GM12878 (cell line): ENCODE data around the gene EEF1E1. TPM values are rescaled to one million over a fixed set of nuclear protein-coding genes. Genes with fewer than 3 reads are reported as not detected.

Source experiments
- BACH1 ChIP-seq: fragments of 450-650 bp; IDR thresholded peaks from 2 replicates; pipeline ENCODE4 v1.6.1; 2017; ENCODE audit warnings: mild to moderate bottlenecking, borderline replicate concordance
- BMI1 ChIP-seq: fragments of 450-650 bp; IDR thresholded peaks from 2 replicates; pipeline ENCODE4 v1.6.1; 2016; ENCODE audit warnings: mild to moderate bottlenecking, moderate library complexity, borderline replicate concordance
- CBX3 ChIP-seq: fragments of 200-600 bp; sonication (generic); IDR thresholded peaks from 2 replicates; pipeline ENCODE4 v1.6.1; 2016; ENCODE audit warnings: low read depth, borderline replicate concordance
- CHD1 ChIP-seq: IDR thresholded peaks from 2 replicates; pipeline ENCODE4 v1.6.1; 2012; ENCODE audit warnings: low read depth, low read length, improper control_type of control experiment
- EGR1 ChIP-seq, 2 experiments: IDR thresholded peaks; 1 replicate in 1 of 2; 2 replicates in 1 of 2; pipeline ENCODE4 v1.6.1; 2011 to 2012; ENCODE audit warnings: low read depth in 2 of 2, low read length in 2 of 2, borderline replicate concordance in 1 of 2, mild to moderate bottlenecking in 1 of 2, moderate library complexity in 1 of 2
- EP300 ChIP-seq, 2 experiments: fragments of 150-350 bp in 1 of 2; IDR thresholded peaks; 2 replicates each; pipeline ENCODE4 v1.6.1; 2011 to 2012; ENCODE audit warnings: low read depth in 2 of 2, low read length in 2 of 2, borderline replicate concordance in 1 of 2, improper control_type of control experiment in 1 of 2, inconsistent platforms in 1 of 2; ENCODE audit not compliant: control insufficient read depth in 1 of 2
- LARP7 ChIP-seq: fragments of 450-650 bp; IDR thresholded peaks from 2 replicates; pipeline ENCODE4 v1.6.1; 2017; ENCODE audit warnings: mild to moderate bottlenecking
- MYC ChIP-seq: IDR thresholded peaks from 2 replicates; pipeline ENCODE4 v1.6.1; 2011; ENCODE audit warnings: mild to moderate bottlenecking, low read length, moderate library complexity, inconsistent platforms; ENCODE audit not compliant: insufficient read depth, insufficient replicate concordance, insufficient read length, severe bottlenecking
- NBN ChIP-seq: fragments of 450-650 bp; IDR thresholded peaks from 2 replicates; pipeline ENCODE4 v1.6.1; 2016
- NFYB ChIP-seq: IDR thresholded peaks from 2 replicates; pipeline ENCODE4 v1.6.1; 2011; ENCODE audit warnings: low read depth, mild to moderate bottlenecking, low read length, improper control_type of control experiment, moderate library complexity; ENCODE audit not compliant: insufficient read depth
- NRF1 ChIP-seq: conservative IDR thresholded peaks from 2 replicates; pipeline ENCODE4 v1.6.1; 2011; ENCODE audit warnings: mild to moderate bottlenecking, low read depth, low read length, improper control_type of control experiment
- PAX5 ChIP-seq: IDR thresholded peaks from 2 replicates; pipeline ENCODE4 v1.6.1; 2011; ENCODE audit warnings: low read depth, low read length, borderline replicate concordance
- RELB ChIP-seq: fragments of 450-650 bp; IDR thresholded peaks from 2 replicates; pipeline ENCODE4 v1.6.1; 2017; ENCODE audit warnings: low read depth, mild to moderate bottlenecking, moderate library complexity
- SMAD5 ChIP-seq: IDR thresholded peaks from 2 replicates; pipeline ENCODE4 v1.6.1; 2016; ENCODE audit warnings: antibody characterized with exemption, low read depth
- YBX1 ChIP-seq: fragments of 450-650 bp; IDR thresholded peaks from 2 replicates; pipeline ENCODE4 v1.6.1; 2016; ENCODE audit warnings: antibody characterized with exemption
- YY1 ChIP-seq: IDR thresholded peaks from 2 replicates; pipeline ENCODE4 v1.6.1; 2011; ENCODE audit warnings: low read depth, mild to moderate bottlenecking, low read length
- polyA plus RNA-seq, 11 experiments: library from polyadenylated mRNA; depleted of rRNA in 4 of 11; unstranded in 6 of 11; stranded (reverse) in 5 of 11; fragments of >200 nt; fragmentation: Nextera tagmentation in 4 of 11; fragmentation: Illumina TruSeq in 1 of 11; extraction: Ambion mirVana in 4 of 11; extraction: Trizol in 1 of 11; gene quantifications; 1 replicate in 1 of 11; 2 replicates in 10 of 11; pipeline versions ENCODE4 v1.2.1 to v1.2.3, GENCODE V29; 2011 to 2016; ENCODE audit warnings: inconsistent platforms in 2 of 11, missing spikeins in 2 of 11, low read depth in 1 of 11
- total RNA-seq, 4 experiments: library from RNA; depleted of rRNA in 3 of 4; stranded (reverse); fragments of >200 nt in 3 of 4; fragmentation: Illumina TruSeq in 1 of 4; extraction: Trizol in 1 of 4; gene quantifications; 2 replicates each; pipeline versions ENCODE4 v1.2.1 to v1.2.3, GENCODE V29; 2013 to 2021
- TF ChIP-seq, protein P1 (sequence below): fragments of 450-650 bp; IDR thresholded peaks from 2 replicates; pipeline ENCODE4 v1.6.1; 2017; ENCODE audit warnings: antibody characterized with exemption, mild to moderate bottlenecking, moderate library complexity
- TF ChIP-seq, protein P2 (sequence below): fragments of 150-350 bp; IDR thresholded peaks from 2 replicates; pipeline ENCODE4 v1.6.1; 2016; ENCODE audit warnings: low read depth, low read length
- TF ChIP-seq, protein P3 (sequence below): IDR thresholded peaks from 2 replicates; pipeline ENCODE4 v1.6.1; 2012; ENCODE audit warnings: low read depth, low read length, improper control_type of control experiment
- TF ChIP-seq, protein P4 (sequence below), 3 experiments: IDR thresholded peaks in 2 of 3; conservative IDR thresholded peaks in 1 of 3; 2 replicates each; pipeline ENCODE4 v1.5.1; 2011; ENCODE audit warnings: low read depth in 3 of 3, low read length in 3 of 3, mild to moderate bottlenecking in 3 of 3, control low read depth in 2 of 3, moderate library complexity in 2 of 3, inconsistent platforms in 1 of 3, mixed read lengths in 1 of 3; ENCODE audit not compliant: control insufficient read depth in 2 of 3, insufficient read depth in 1 of 3; ENCODE audit errors: extremely low read depth in 1 of 3

Gene EEF1E1
- total and polyA plus RNA-seq, 10 of the 15 experiments (the other 5 are each of a cell fraction or from before 2014, with no cell fraction given): 55.3 to 668 (median 121) TPM

- TF ChIP-seq, protein P1, sequence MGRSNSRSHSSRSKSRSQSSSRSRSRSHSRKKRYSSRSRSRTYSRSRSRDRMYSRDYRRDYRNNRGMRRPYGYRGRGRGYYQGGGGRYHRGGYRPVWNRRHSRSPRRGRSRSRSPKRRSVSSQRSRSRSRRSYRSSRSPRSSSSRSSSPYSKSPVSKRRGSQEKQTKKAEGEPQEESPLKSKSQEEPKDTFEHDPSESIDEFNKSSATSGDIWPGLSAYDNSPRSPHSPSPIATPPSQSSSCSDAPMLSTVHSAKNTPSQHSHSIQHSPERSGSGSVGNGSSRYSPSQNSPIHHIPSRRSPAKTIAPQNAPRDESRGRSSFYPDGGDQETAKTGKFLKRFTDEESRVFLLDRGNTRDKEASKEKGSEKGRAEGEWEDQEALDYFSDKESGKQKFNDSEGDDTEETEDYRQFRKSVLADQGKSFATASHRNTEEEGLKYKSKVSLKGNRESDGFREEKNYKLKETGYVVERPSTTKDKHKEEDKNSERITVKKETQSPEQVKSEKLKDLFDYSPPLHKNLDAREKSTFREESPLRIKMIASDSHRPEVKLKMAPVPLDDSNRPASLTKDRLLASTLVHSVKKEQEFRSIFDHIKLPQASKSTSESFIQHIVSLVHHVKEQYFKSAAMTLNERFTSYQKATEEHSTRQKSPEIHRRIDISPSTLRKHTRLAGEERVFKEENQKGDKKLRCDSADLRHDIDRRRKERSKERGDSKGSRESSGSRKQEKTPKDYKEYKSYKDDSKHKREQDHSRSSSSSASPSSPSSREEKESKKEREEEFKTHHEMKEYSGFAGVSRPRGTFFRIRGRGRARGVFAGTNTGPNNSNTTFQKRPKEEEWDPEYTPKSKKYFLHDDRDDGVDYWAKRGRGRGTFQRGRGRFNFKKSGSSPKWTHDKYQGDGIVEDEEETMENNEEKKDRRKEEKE: no peak
- TF ChIP-seq YBX1 (no peak), NRF1 (no peak), EGR1 (IDR thresholded peaks at IDR 0.05; ENCODE audit: borderline replicate concordance in 1 of 2, low read depth in 2 of 2, low read length in 2 of 2) (peak in 1 of 2 experiments; percentile 85; a peak in 2 of 3 replicates), SMAD5 (no peak), NFYB (no peak), NBN (peak; percentile 44; the same call in 1 of the 2 replicates), EP300 (IDR thresholded peaks at IDR 0.05; ENCODE audit: borderline replicate concordance in 1 of 2, control insufficient read depth in 1 of 2, low read depth in 2 of 2, low read length in 2 of 2) (peak in 1 of 2 experiments; percentile 61; a peak in 2 of 4 replicates), BMI1 (no peak), MYC (no peak), YY1 (peak; percentile 25; the same call in 1 of the 2 replicates), CHD1 (no peak), RELB (0 out of 2 replicates have a peak, but pooled peaks have one; percentile 12), CBX3 (no peak), PAX5 (0 out of 2 replicates have a peak, but pooled peaks have one; percentile 22), BACH1 (no peak), LARP7 (no peak)
- TF ChIP-seq, protein P2, sequence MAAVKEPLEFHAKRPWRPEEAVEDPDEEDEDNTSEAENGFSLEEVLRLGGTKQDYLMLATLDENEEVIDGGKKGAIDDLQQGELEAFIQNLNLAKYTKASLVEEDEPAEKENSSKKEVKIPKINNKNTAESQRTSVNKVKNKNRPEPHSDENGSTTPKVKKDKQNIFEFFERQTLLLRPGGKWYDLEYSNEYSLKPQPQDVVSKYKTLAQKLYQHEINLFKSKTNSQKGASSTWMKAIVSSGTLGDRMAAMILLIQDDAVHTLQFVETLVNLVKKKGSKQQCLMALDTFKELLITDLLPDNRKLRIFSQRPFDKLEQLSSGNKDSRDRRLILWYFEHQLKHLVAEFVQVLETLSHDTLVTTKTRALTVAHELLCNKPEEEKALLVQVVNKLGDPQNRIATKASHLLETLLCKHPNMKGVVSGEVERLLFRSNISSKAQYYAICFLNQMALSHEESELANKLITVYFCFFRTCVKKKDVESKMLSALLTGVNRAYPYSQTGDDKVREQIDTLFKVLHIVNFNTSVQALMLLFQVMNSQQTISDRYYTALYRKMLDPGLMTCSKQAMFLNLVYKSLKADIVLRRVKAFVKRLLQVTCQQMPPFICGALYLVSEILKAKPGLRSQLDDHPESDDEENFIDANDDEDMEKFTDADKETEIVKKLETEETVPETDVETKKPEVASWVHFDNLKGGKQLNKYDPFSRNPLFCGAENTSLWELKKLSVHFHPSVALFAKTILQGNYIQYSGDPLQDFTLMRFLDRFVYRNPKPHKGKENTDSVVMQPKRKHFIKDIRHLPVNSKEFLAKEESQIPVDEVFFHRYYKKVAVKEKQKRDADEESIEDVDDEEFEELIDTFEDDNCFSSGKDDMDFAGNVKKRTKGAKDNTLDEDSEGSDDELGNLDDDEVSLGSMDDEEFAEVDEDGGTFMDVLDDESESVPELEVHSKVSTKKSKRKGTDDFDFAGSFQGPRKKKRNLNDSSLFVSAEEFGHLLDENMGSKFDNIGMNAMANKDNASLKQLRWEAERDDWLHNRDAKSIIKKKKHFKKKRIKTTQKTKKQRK: no peak
- TF ChIP-seq, protein P3, sequence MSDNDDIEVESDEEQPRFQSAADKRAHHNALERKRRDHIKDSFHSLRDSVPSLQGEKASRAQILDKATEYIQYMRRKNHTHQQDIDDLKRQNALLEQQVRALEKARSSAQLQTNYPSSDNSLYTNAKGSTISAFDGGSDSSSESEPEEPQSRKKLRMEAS: no peak
- TF ChIP-seq, protein P4, sequence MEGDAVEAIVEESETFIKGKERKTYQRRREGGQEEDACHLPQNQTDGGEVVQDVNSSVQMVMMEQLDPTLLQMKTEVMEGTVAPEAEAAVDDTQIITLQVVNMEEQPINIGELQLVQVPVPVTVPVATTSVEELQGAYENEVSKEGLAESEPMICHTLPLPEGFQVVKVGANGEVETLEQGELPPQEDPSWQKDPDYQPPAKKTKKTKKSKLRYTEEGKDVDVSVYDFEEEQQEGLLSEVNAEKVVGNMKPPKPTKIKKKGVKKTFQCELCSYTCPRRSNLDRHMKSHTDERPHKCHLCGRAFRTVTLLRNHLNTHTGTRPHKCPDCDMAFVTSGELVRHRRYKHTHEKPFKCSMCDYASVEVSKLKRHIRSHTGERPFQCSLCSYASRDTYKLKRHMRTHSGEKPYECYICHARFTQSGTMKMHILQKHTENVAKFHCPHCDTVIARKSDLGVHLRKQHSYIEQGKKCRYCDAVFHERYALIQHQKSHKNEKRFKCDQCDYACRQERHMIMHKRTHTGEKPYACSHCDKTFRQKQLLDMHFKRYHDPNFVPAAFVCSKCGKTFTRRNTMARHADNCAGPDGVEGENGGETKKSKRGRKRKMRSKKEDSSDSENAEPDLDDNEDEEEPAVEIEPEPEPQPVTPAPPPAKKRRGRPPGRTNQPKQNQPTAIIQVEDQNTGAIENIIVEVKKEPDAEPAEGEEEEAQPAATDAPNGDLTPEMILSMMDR (IDR thresholded peaks at IDR 0.05 in 2 of 3, conservative IDR thresholded peaks at IDR 0.05 in 1 of 3; ENCODE audit: control insufficient read depth in 2 of 3, extremely low read depth in 1 of 3, insufficient read depth in 1 of 3, low read depth in 3 of 3, low read length in 3 of 3): no peak
These were observed 36.8 kb downstream of the EEF1E1 start (continued) for GRCh38 chr6:8065519-8065911.
